HG02885 (cell line): Measurements from ENCODE around the gene NPY2R.

Experiments
- ATAC-seq: cut with Tn5 transposase; IDR thresholded peaks from one replicate; pipeline ENCODE4 v1.9.1; 2021; ENCODE audit warnings: mild to moderate bottlenecking; ENCODE audit not compliant: unreplicated experiment, poor library complexity

The NPY2R gene

DNA sequence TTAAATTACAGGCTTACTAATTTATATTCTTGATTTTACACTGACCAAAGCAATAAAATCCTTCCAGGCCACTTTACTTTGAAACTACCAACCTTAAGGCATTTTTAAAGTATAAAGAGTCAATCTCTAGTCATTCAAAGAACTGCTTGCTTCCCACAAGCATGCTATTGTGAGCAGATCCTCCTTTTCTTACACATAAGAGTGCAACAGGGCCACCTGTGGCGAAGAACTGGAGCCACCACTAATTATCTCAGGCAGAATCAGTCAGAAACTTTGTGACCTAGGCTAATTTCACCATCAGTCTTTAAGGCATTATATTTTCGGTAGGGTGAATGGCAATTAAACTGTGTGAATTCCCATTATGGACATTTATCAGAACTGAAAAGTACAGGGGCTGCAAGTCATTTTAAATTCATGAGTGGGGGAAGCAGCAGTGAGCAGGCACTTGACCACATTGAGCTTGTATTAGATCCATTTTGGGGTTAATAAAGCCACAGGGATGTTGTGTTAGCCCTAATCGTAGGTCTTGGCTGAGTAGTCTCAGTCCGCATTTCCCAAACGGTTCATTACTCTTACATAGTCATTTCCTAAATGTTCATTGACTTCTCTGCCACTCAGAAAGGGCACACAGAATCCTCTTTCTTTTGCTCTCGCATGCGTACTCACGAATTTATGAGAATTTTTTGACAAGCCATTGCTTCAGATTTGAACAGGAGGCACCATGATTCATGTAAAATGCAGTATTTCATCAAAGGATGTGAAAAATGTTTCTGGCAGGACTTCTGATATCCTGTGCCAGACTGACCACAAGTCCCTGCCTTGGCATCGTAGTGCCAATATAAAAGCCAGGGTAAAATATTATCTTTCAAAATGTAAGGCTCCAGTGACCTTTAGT, 39.8 kb downstream of the NPY2R start:
- no peak for ATAC-seq

DNA sequence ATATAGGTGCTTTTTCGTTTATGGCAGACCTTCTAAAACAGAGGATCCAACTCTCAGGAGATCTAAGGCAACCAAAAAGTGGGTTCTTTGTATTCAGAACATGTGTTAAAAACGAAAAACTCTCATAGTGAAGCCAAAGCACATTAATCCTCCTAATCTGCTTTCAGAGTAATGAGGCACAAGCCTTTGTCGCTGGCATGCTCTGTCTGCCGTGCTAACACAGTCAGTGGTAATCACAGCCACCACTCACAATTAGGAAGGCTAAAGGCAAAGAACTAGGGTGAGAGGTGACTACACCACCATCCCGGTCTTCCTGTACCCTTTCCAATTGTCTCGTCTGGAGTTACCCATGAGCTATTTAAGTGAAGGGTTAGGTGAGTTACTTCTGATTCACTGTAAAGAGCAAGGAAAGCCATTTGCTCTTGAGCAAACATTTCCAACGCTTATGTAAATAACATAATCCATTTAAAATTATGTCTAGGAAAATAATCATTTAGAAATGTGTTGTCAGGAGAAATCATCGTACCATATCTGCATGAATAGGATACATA, 40.7 kb downstream of the NPY2R start:
- ATAC-seq: no peak

- no peak for ATAC-seq
These were observed 43.9 kb downstream of the NPY2R start for GRCh38 chr4:155252327-155252726.

DNA sequence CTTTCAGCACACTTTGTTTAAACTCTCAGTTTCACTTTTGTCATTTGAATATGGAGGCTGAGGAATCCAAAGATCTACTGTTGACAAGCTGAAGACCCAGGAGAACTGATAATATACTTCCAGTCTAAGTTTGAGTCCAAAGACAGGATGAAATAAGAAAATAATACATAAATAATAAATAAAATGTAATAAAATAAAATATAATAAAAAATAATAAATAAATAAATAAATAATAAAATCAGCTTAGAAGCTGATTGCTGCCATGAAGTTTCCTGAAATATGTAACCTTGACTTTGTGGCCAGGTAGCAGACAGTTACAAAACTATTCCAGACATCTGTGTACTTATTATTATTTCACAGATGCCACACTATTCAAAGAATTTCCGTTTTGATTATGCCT, 55.0 kb downstream of the NPY2R start:
- ATAC-seq: no peak

DNA sequence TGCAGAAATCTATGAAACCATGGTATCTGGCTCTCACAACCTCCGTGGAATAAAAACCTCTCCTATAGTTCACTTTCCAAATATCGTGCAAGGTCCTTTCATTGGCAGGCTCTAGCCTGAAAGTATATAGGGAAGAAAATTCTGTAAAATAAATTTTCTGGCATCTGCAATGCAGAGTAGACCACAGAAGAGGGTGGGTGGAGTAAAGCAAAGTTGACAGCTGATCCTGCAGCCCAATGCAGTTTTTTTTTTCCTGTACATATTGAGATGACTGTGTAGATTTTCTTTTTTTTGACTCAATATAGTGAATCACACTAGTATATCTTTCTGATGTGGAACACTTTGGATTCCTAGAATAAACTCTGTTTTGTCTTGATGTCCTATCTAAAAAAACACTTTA, 56.7 kb downstream of the NPY2R start:
- ATAC-seq: no peak
